HEK293 (cell line): Measurements from ENCODE around the gene DKK3.
A peak's percentile ranks its signal among the peaks of the same experiment; 100 is the strongest.

Experiments used
- CTCF ChIA-PET: fragments of 350-600 bp; formaldehyde crosslinking; extraction: SDS; loops from one replicate; lab custom pipeline; 2021; ENCODE audit warnings: antibody characterized with exemption; lab: Yijun Ruan, JAX
- POLR2A ChIA-PET: fragments of 300-600 bp; formaldehyde crosslinking; extraction: SDS; loops from one replicate; lab custom pipeline; 2020; ENCODE audit warnings: antibody characterized with exemption, inconsistent platforms; lab: Yijun Ruan, JAX
- H3K27ac ChIP-seq: fragments of 200-500 bp; sonication (Bioruptor generic); 2 replicates; pipeline ENCODE4 v1.5.1; 2014; ENCODE audit warnings: low read depth, low read length, control low read depth, inconsistent platforms; ENCODE audit errors: extremely low read depth
- H3K36me3 ChIP-seq, 2 experiments: fragments of 200-500 bp in 1 of 2; sonication (Bioruptor generic) in 1 of 2; 1 replicate in 1 of 2; 2 replicates in 1 of 2; pipeline ENCODE4 v1.5.1; 2014 to 2017; ENCODE audit warnings: inconsistent platforms in 2 of 2, low read length in 2 of 2; ENCODE audit not compliant: control insufficient read depth in 2 of 2, insufficient read depth in 1 of 2
- H3K4me1 ChIP-seq: fragments of 200-500 bp; sonication (Bioruptor generic); 2 replicates; pipeline ENCODE4 v1.5.1; 2014; ENCODE audit warnings: mild to moderate bottlenecking, low read length, inconsistent platforms; ENCODE audit not compliant: control insufficient read depth, insufficient read depth
- H3K4me3 ChIP-seq: 2 replicates; pipeline ENCODE4 v1.5.1; 2011; ENCODE audit warnings: low read depth, mild to moderate bottlenecking, control low read depth, low read length, moderate library complexity
- H3K9me3 ChIP-seq: fragments of 200-500 bp; sonication (Bioruptor generic); 2 replicates; pipeline ENCODE4 v1.5.1; 2014; ENCODE audit warnings: low read depth, low read length, inconsistent platforms; ENCODE audit not compliant: control insufficient read depth, insufficient read depth
- BCL11A ChIP-seq: fragments of 450-650 bp; formaldehyde crosslinking; IDR thresholded peaks from 2 replicates; pipeline ENCODE4 v1.5.1; 2016; ENCODE audit warnings: low read depth, missing biosample characterization, missing genetic modification characterization
- GLIS1 ChIP-seq: fragments of 450-650 bp; formaldehyde crosslinking; IDR thresholded peaks from 2 replicates; pipeline ENCODE4 v1.5.1; 2016; ENCODE audit warnings: missing biosample characterization, missing genetic modification characterization
- HOXC10 ChIP-seq: sonication (generic); formaldehyde crosslinking; IDR thresholded peaks from 2 replicates; pipeline ENCODE4 v1.8.1; 2023; ENCODE audit warnings: mild to moderate bottlenecking, missing genetic modification reagents
- PRDM1 ChIP-seq: fragments of 450-650 bp; formaldehyde crosslinking; IDR thresholded peaks from 2 replicates; pipeline ENCODE4; 2016; ENCODE audit warnings: missing biosample characterization, missing genetic modification characterization
- PRDM2 ChIP-seq: fragments of 450-650 bp; formaldehyde crosslinking; IDR thresholded peaks from 2 replicates; pipeline ENCODE4 v1.5.1; 2016; ENCODE audit warnings: missing biosample characterization, missing genetic modification characterization, borderline replicate concordance
- SETDB1 ChIP-seq: IDR thresholded peaks from one replicate; pipeline ENCODE4 v1.6.1; 2017; ENCODE audit warnings: mild to moderate bottlenecking, low read length, moderate library complexity, mixed read lengths; ENCODE audit not compliant: insufficient read length
- SP2 ChIP-seq: fragments of 450-650 bp; formaldehyde crosslinking; IDR thresholded peaks from 2 replicates; pipeline ENCODE4 v1.5.1; 2016; ENCODE audit warnings: missing biosample characterization, missing genetic modification characterization
- ZBTB49 ChIP-seq: fragments of 450-650 bp; formaldehyde crosslinking; IDR thresholded peaks from 2 replicates; pipeline ENCODE4 v1.5.1; 2016; ENCODE audit warnings: missing biosample characterization, missing genetic modification characterization, low read depth
- ZIC2 ChIP-seq: fragments of 450-650 bp; formaldehyde crosslinking; IDR thresholded peaks from 2 replicates; pipeline ENCODE4 v1.5.1; 2016; ENCODE audit warnings: missing biosample characterization, missing genetic modification characterization
- ZNF10 ChIP-seq: fragments of 450-650 bp; formaldehyde crosslinking; IDR thresholded peaks from 2 replicates; pipeline ENCODE4 v1.5.1; 2017; ENCODE audit warnings: missing biosample characterization, missing genetic modification characterization
- ZNF132 ChIP-seq: fragments of 450-650 bp; formaldehyde crosslinking; IDR thresholded peaks from 2 replicates; pipeline ENCODE4 v1.5.1; 2017; ENCODE audit warnings: missing biosample characterization, missing genetic modification characterization, borderline replicate concordance
- ZNF146 ChIP-seq: fragments of 450-650 bp; formaldehyde crosslinking; IDR thresholded peaks from 2 replicates; pipeline ENCODE4 v1.5.1; 2016; ENCODE audit warnings: missing biosample characterization, missing genetic modification characterization
- ZNF214 ChIP-seq: fragments of 450-650 bp; formaldehyde crosslinking; IDR thresholded peaks from 2 replicates; pipeline ENCODE4 v1.5.1; 2017; ENCODE audit warnings: missing biosample characterization, mild to moderate bottlenecking, missing genetic modification characterization, borderline replicate concordance
- ZNF398 ChIP-seq: fragments of 450-650 bp; formaldehyde crosslinking; IDR thresholded peaks from 2 replicates; pipeline ENCODE4 v1.5.1; 2017; ENCODE audit warnings: missing biosample characterization, missing genetic modification characterization
- ZNF521 ChIP-seq: fragments of 450-650 bp; formaldehyde crosslinking; IDR thresholded peaks from 2 replicates; pipeline ENCODE4 v1.5.1; 2017; ENCODE audit warnings: missing biosample characterization, mild to moderate bottlenecking, missing genetic modification characterization
- ZNF555 ChIP-seq: fragments of 450-650 bp; formaldehyde crosslinking; conservative IDR thresholded peaks from 2 replicates; pipeline ENCODE4 v1.5.1; 2017; ENCODE audit warnings: missing biosample characterization, mild to moderate bottlenecking, missing genetic modification characterization, inconsistent platforms
- ZNF560 ChIP-seq: fragments of 450-650 bp; formaldehyde crosslinking; IDR thresholded peaks from 2 replicates; pipeline ENCODE4 v1.5.1; 2017; ENCODE audit warnings: missing biosample characterization, missing genetic modification characterization, borderline replicate concordance
- ZNF792 ChIP-seq: fragments of 450-650 bp; formaldehyde crosslinking; IDR thresholded peaks from 2 replicates; pipeline ENCODE4 v1.5.1; 2016; ENCODE audit warnings: missing biosample characterization, missing genetic modification characterization
- ZNF830 ChIP-seq: fragments of 450-650 bp; IDR thresholded peaks from 2 replicates; pipeline ENCODE4 v1.5.0; 2018; ENCODE audit warnings: missing biosample characterization, missing genetic modification characterization, low read depth, mild to moderate bottlenecking, moderate library complexity

Gene DKK3

GRCh38 chr11:12024254-12024926 lies 16.0 kb upstream of the DKK3 start:
- Histone ChIP-seq H3K4me1 (no peaks in the 10 kb centered on the region), H3K36me3 (no peaks in the 10 kb centered on the region), H3K9me3 (no peaks in the 10 kb centered on the region), H3K27ac (no peak overlapping the region)
- POLR2A ChIA-PET, result no interaction called here
- CTCF ChIA-PET, result interaction anchor here (1.0 to 1.3 kb wide), 2 partner anchors 15 to 57 kb away, joined by 3 read pairs; no protein-coding TSS in a partner anchor
- TF ChIP-seq GLIS1 (tag by site-specific recombination) (no peak), SP2 (tag by site-specific recombination) (no peak), ZNF555 (tag by site-specific recombination) (no peak), ZNF146 (tag by site-specific recombination) (0 out of 2 replicates have a peak, but pooled peaks have one; percentile 15)
- TF ChIP-seq, all 188 proteins: peak for 1
- no peak overlapping the region for H3K4me3 ChIP-seq

GRCh38 chr11:12023015-12023414 lies 14.6 kb upstream of the DKK3 start:
- H3K36me3 ChIP-seq, result no peaks in the 10 kb centered on the region
- H3K4me1 ChIP-seq, result no peaks in the 10 kb centered on the region
- H3K4me3 ChIP-seq, result no peak overlapping the region
- no peaks in the 10 kb centered on the region for H3K9me3 ChIP-seq
- TF ChIP-seq PRDM1 (tag by site-specific recombination) (no peak), ZNF830 (tag by site-specific recombination) (no peak), ZNF214 (tag by site-specific recombination) (no peak), SETDB1 (no peak), PRDM2 (tag by site-specific recombination) (no peak), ZNF132 (tag by site-specific recombination) (no peak), ZBTB49 (tag by site-specific recombination) (no peak), ZNF792 (tag by site-specific recombination) (no peak), ZNF10 (tag by site-specific recombination) (no peak), BCL11A (tag by site-specific recombination) (no peak), ZNF398 (tag by site-specific recombination) (no peak), HOXC10 (CRISPR knock-in tag) (no peak), ZNF521 (tag by site-specific recombination) (no peak), ZIC2 (tag by site-specific recombination) (no peak), ZNF560 (tag by site-specific recombination) (no peak)
- TF ChIP-seq, all 188 proteins: peak for 0
- no peak overlapping the region for H3K27ac ChIP-seq
- POLR2A ChIA-PET, result no interaction called here
- CTCF ChIA-PET, result interaction anchor here (1.3 kb wide), 1 partner anchor 56 kb away, joined by 3 read pairs; no protein-coding TSS in a partner anchor
